H9 (cell line): ENCODE measurements around the gene LTBP4. TPM values are rescaled to one million over a fixed set of nuclear protein-coding genes. Genes with fewer than 3 reads are reported as not detected.

ENCODE experiments used
- DNase-seq: peaks from one replicate; pipeline ENCODE4 v3.0.0-alpha.2; 2017
- H2AFZ ChIP-seq: one replicate; pipeline ENCODE4 v1.6.1; 2013; ENCODE audit warnings: mild to moderate bottlenecking, low read length, control low read depth, moderate library complexity
- H2AK5ac ChIP-seq: 2 replicates; pipeline ENCODE4 v1.6.1; 2013; ENCODE audit warnings: low read length, control low read depth, mixed read lengths; ENCODE audit not compliant: insufficient read length
- H2BK120ac ChIP-seq: one replicate; pipeline ENCODE4 v1.6.1; 2013; ENCODE audit warnings: low read depth, mild to moderate bottlenecking, low read length, control low read depth, inconsistent platforms; ENCODE audit not compliant: poor library complexity, severe bottlenecking
- H2BK12ac ChIP-seq: 2 replicates; pipeline ENCODE4 v1.6.1; 2013; ENCODE audit warnings: low read length, control low read depth, mixed read lengths, low read depth; ENCODE audit not compliant: insufficient read length
- H2BK15ac ChIP-seq: 2 replicates; pipeline ENCODE4 v1.6.1; 2013; ENCODE audit warnings: low read depth, low read length, control low read depth
- H2BK20ac ChIP-seq: one replicate; pipeline ENCODE4 v1.6.1; 2013; ENCODE audit warnings: low read depth, mild to moderate bottlenecking, low read length, control low read depth, inconsistent platforms; ENCODE audit not compliant: poor library complexity, severe bottlenecking
- H2BK5ac ChIP-seq: 2 replicates; pipeline ENCODE4 v1.6.1; 2013; ENCODE audit warnings: low read length, control low read depth, mixed read lengths; ENCODE audit not compliant: insufficient read length
- H3K14ac ChIP-seq: 2 replicates; pipeline ENCODE4 v1.6.1; 2013; ENCODE audit warnings: low read length, control low read depth; ENCODE audit not compliant: insufficient read depth
- H3K18ac ChIP-seq: 2 replicates; pipeline ENCODE4 v1.6.1; 2013; ENCODE audit warnings: low read depth, mild to moderate bottlenecking, mixed read lengths, low read length, control low read depth; ENCODE audit not compliant: insufficient read length
- H3K23ac ChIP-seq: 2 replicates; pipeline ENCODE4 v1.6.1; 2013; ENCODE audit warnings: low read length, control low read depth, mixed read lengths, low read depth; ENCODE audit not compliant: insufficient read length
- H3K23me2 ChIP-seq: 2 replicates; pipeline ENCODE4 v1.6.1; 2013; ENCODE audit warnings: low read depth, mild to moderate bottlenecking, mixed read lengths, low read length, control low read depth; ENCODE audit not compliant: insufficient read length, poor library complexity, severe bottlenecking
- H3K27ac ChIP-seq: 2 replicates; pipeline ENCODE4 v1.5.1; 2013; ENCODE audit warnings: low read length, control low read depth, mixed read lengths, low read depth; ENCODE audit not compliant: insufficient read length
- H3K27me3 ChIP-seq: 2 replicates; pipeline ENCODE4 v1.6.1; 2013; ENCODE audit warnings: low read length, control low read depth, inconsistent platforms; ENCODE audit not compliant: insufficient read depth
- H3K4ac ChIP-seq: 2 replicates; pipeline ENCODE4 v1.6.1; 2013; ENCODE audit warnings: low read depth, mild to moderate bottlenecking, control low read depth, inconsistent platforms, low read length, moderate library complexity
- H3K4me1 ChIP-seq: 2 replicates; pipeline ENCODE4 v1.6.1; 2013; ENCODE audit warnings: low read length, control low read depth, inconsistent platforms; ENCODE audit not compliant: insufficient read depth
- H3K4me2 ChIP-seq: 2 replicates; pipeline ENCODE4 v1.6.1; 2013; ENCODE audit warnings: low read length, control low read depth, mixed read lengths; ENCODE audit not compliant: insufficient read length, insufficient read depth
- H3K56ac ChIP-seq: 2 replicates; pipeline ENCODE4 v1.6.1; 2013; ENCODE audit warnings: low read depth, mild to moderate bottlenecking, mixed read lengths, low read length, control low read depth; ENCODE audit not compliant: insufficient read length
- H3K79me1 ChIP-seq: 2 replicates; pipeline ENCODE4 v1.6.1; 2013; ENCODE audit warnings: low read depth, mild to moderate bottlenecking, moderate library complexity, low read length, control low read depth, inconsistent platforms; ENCODE audit not compliant: insufficient read depth, poor library complexity, severe bottlenecking
- H3K79me2 ChIP-seq: 2 replicates; pipeline ENCODE4 v1.6.1; 2013; ENCODE audit warnings: low read length, control low read depth, inconsistent platforms; ENCODE audit not compliant: insufficient read depth
- H3K9ac ChIP-seq: 2 replicates; pipeline ENCODE4 v1.6.1; 2013; ENCODE audit warnings: low read length, control low read depth, mixed read lengths; ENCODE audit not compliant: insufficient read length; ENCODE audit errors: extremely low read depth
- H3K9me3 ChIP-seq: one replicate; pipeline ENCODE4 v1.6.1; 2013; ENCODE audit warnings: low read depth, low read length, inconsistent platforms; ENCODE audit not compliant: control insufficient read depth
- H3T11ph ChIP-seq: one replicate; pipeline ENCODE4 v1.6.1; 2013; ENCODE audit warnings: mild to moderate bottlenecking, low read length, control low read depth, inconsistent platforms
- H4K20me1 ChIP-seq: one replicate; pipeline ENCODE4 v1.6.1; 2013; ENCODE audit not compliant: control insufficient read depth, insufficient read length, insufficient read depth
- H4K5ac ChIP-seq: 2 replicates; pipeline ENCODE4 v1.6.1; 2013; ENCODE audit warnings: low read depth, mild to moderate bottlenecking, mixed read lengths, low read length, control low read depth; ENCODE audit not compliant: insufficient read length
- H4K8ac ChIP-seq: replicated peaks from 2 replicates; pipeline ENCODE4 v1.6.1; 2013; ENCODE audit warnings: low read length, control low read depth, mixed read lengths, low read depth; ENCODE audit not compliant: insufficient read length
- H4K91ac ChIP-seq: 2 replicates; pipeline ENCODE4 v1.6.1; 2013; ENCODE audit warnings: low read depth, mild to moderate bottlenecking, moderate library complexity, mixed read lengths, low read length, control low read depth; ENCODE audit not compliant: insufficient read length
- H3K27ac Mint-ChIP-seq, 3 experiments: 2 replicates in 2 of 3; 3 replicates in 1 of 3; pipeline ENCODE4 v1.8.0; 2020 to 2021; ENCODE audit warnings: mixed read lengths in 3 of 3, mild to moderate bottlenecking in 1 of 3, moderate library complexity in 1 of 3
- H3K27me3 Mint-ChIP-seq: 2 replicates; pipeline ENCODE4 v1.8.0; 2021; ENCODE audit warnings: low read depth, mild to moderate bottlenecking, moderate library complexity, mixed read lengths
- H3K36me3 Mint-ChIP-seq, 3 experiments: 2 replicates in 2 of 3; 3 replicates in 1 of 3; pipeline ENCODE4 v1.8.0; 2020 to 2021; ENCODE audit warnings: low read depth in 3 of 3, mixed read lengths in 3 of 3; ENCODE audit not compliant: insufficient read depth in 1 of 3
- H3K4me1 Mint-ChIP-seq, 2 experiments: 2 replicates each; pipeline ENCODE4 v1.8.0; 2020; ENCODE audit warnings: mixed read lengths in 2 of 2
- H3K4me3 Mint-ChIP-seq, 2 experiments: 2 replicates in 1 of 2; 3 replicates in 1 of 2; pipeline ENCODE4 v1.8.0; 2020 to 2021; ENCODE audit warnings: mild to moderate bottlenecking in 2 of 2, mixed read lengths in 2 of 2, moderate library complexity in 1 of 2
- H3K9me3 Mint-ChIP-seq, 2 experiments: 2 replicates in 1 of 2; 3 replicates in 1 of 2; pipeline ENCODE4 v1.8.0; 2020; ENCODE audit warnings: mild to moderate bottlenecking in 2 of 2, mixed read lengths in 2 of 2, moderate library complexity in 1 of 2
- CTCF ChIP-seq: fragments of 200-600 bp; sonication (generic); conservative IDR thresholded peaks from 3 replicates; pipeline ENCODE4 v1.8.0; 2021; ENCODE audit warnings: antibody characterized with exemption, mild to moderate bottlenecking
- WGBS: extraction: QIAGEN DNeasy Blood & Tissue Kit; methylation state at CpG from one replicate; pipeline ENCODE4 v1.1.7; 2013; ENCODE audit warnings: missing lambda C conversion rate, low lambda C conversion rate, mixed read lengths; ENCODE audit not compliant: insufficient read length; ENCODE audit errors: extremely low coverage; 5-methylcytosine and 5-hydroxymethylcytosine counted together
- total RNA-seq: library from RNA; stranded (reverse); gene quantifications from 2 replicates; pipeline ENCODE4 v1.2.1, GENCODE V29; 2021

Gene LTBP4
- total RNA-seq, 1 experiment from 2014 or later, result 129 TPM

- no peak overlapping the region for H4K8ac ChIP-seq
These were observed 41.1 kb upstream of the LTBP4 start for GRCh38 chr19:40560092-40560507.

More at GRCh38 chr19:40560092-40560507, 41.1 kb upstream of the LTBP4 start:
- no peak overlapping the region for H3K14ac ChIP-seq
- H2BK20ac ChIP-seq, result no peak overlapping the region
- H3K4me1 Mint-ChIP-seq, result 0 out of 4 replicates have a peak, but pooled peaks cover 0 to 2% of the 10 kb centered on the region in 2 experiments
- no peak overlapping the region for H3K56ac ChIP-seq
- no peak overlapping the region for H2AK5ac ChIP-seq
- DNase-seq, result no peak
- no peak overlapping the region for H2BK15ac ChIP-seq
- no peaks in the 10 kb centered on the region; the same call in 1 of the 2 replicates for H3K27me3 ChIP-seq
- H4K91ac ChIP-seq, result no peak overlapping the region
- no peak overlapping the region for H3K23ac ChIP-seq
- no peak overlapping the region for H2BK12ac ChIP-seq
- H3K79me2 ChIP-seq, result no peaks in the 10 kb centered on the region
- no peaks in the 10 kb centered on the region for H4K20me1 ChIP-seq
- H3K4me2 ChIP-seq, result no peak overlapping the region
- no peak overlapping the region for H3K9ac ChIP-seq
- no peak overlapping the region for H3K27ac Mint-ChIP-seq
- no peak overlapping the region for H4K5ac ChIP-seq
- peaks cover 70% of the 10 kb centered on the region for H3K27me3 Mint-ChIP-seq
- no peaks in the 10 kb centered on the region for H3K9me3 ChIP-seq
- H2BK5ac ChIP-seq, result no peak overlapping the region
- H3K9me3 Mint-ChIP-seq, result no peaks in the 10 kb centered on the region
- WGBS, result no CpG with 5 or more reads among the region's 20 CpGs
- H3K23me2 ChIP-seq, result no peaks in the 10 kb centered on the region
- H3K4ac ChIP-seq, result no peak overlapping the region
- no peak overlapping the region for H2BK120ac ChIP-seq
- peak; percentile 44; the same call in 2 of the 3 replicates for TF ChIP-seq CTCF
- no peak overlapping the region for H3K27ac ChIP-seq
- H2AFZ ChIP-seq, result no peak overlapping the region
- no peaks in the 10 kb centered on the region for H3K36me3 Mint-ChIP-seq
- H3K18ac ChIP-seq, result no peak overlapping the region
- H3K79me1 ChIP-seq, result no peaks in the 10 kb centered on the region
- H3K4me1 ChIP-seq, result no peaks in the 10 kb centered on the region
- no peak overlapping the region for H3T11ph ChIP-seq
- H3K4me3 Mint-ChIP-seq, result no peak overlapping the region
